Ishikawa (cell line): ENCODE results near the gene COX5A.

ENCODE experiments used
- CEBPB ChIP-seq: IDR thresholded peaks from 2 replicates; pipeline ENCODE4 v1.6.1; 2012
- CREB1 ChIP-seq: IDR thresholded peaks from 2 replicates; pipeline ENCODE4 v1.6.1; 2012; ENCODE audit warnings: low read depth
- EGR1 ChIP-seq: IDR thresholded peaks from 2 replicates; pipeline ENCODE4 v1.6.1; 2012
- EP300 ChIP-seq: IDR thresholded peaks from 2 replicates; pipeline ENCODE4 v1.6.1; 2012; ENCODE audit warnings: borderline replicate concordance
- FOXM1 ChIP-seq: IDR thresholded peaks from 2 replicates; pipeline ENCODE4 v1.6.1; 2012; ENCODE audit warnings: low read depth, borderline replicate concordance
- MAX ChIP-seq: IDR thresholded peaks from 2 replicates; pipeline ENCODE4 v1.6.1; 2012
- NFIC ChIP-seq: IDR thresholded peaks from 2 replicates; pipeline ENCODE4 v1.6.1; 2012
- RAD21 ChIP-seq: IDR thresholded peaks from 2 replicates; pipeline ENCODE4 v1.6.1; 2012; ENCODE audit warnings: low read depth
- REST ChIP-seq: IDR thresholded peaks from 2 replicates; pipeline ENCODE4 v1.6.1; 2012; ENCODE audit warnings: low read depth, mild to moderate bottlenecking
- TAF1 ChIP-seq: IDR thresholded peaks from 2 replicates; pipeline ENCODE4 v1.6.1; 2012; ENCODE audit warnings: low read depth, mild to moderate bottlenecking
- TCF12 ChIP-seq: IDR thresholded peaks from 2 replicates; pipeline ENCODE4 v1.6.1; 2012; ENCODE audit warnings: low read depth
- TEAD4 ChIP-seq: IDR thresholded peaks from 2 replicates; pipeline ENCODE4 v1.6.1; 2012
- USF1 ChIP-seq: IDR thresholded peaks from 2 replicates; pipeline ENCODE4 v1.6.1; 2012
- YY1 ChIP-seq: IDR thresholded peaks from 2 replicates; pipeline ENCODE4 v1.6.1; 2012; ENCODE audit warnings: low read depth
- ZBTB7A ChIP-seq: IDR thresholded peaks from 2 replicates; pipeline ENCODE4 v1.6.1; 2012; ENCODE audit warnings: low read depth

Gene COX5A

GRCh38 chr15:74937590-74938371, at the start of gene COX5A:
TSS of gene COX5A (minus strand) at chr15:74938073. CDS start at chr15:74938014, 59 bp downstream.
- TF ChIP-seq RAD21 = no peak
- peak; percentile 91 for TF ChIP-seq EGR1
- peak; percentile 84; the same call in 1 of the 2 replicates for TF ChIP-seq YY1
- peak; percentile 22; the same call in 1 of the 2 replicates for TF ChIP-seq NFIC
- TF ChIP-seq FOXM1 = no peak
- peak; percentile 57 for TF ChIP-seq TAF1
- TF ChIP-seq USF1 = peak; percentile 95
- no peak for TF ChIP-seq CEBPB
- peak; percentile 88 for TF ChIP-seq ZBTB7A
- no peak for TF ChIP-seq CREB1
- TF ChIP-seq MAX = peak; percentile 16
- TF ChIP-seq REST = no peak
- TF ChIP-seq EP300 = no peak; the same call in 1 of the 2 replicates
- no peak; the same call in 1 of the 2 replicates for TF ChIP-seq TEAD4
- peak; percentile 47; the same call in 1 of the 2 replicates for TF ChIP-seq TCF12

- TF ChIP-seq CEBPB (no peak), TEAD4 (no peak), YY1 (no peak), RAD21 (no peak), USF1 (no peak), MAX (no peak)
Measured at GRCh38 chr15:74983725-74984231, 45.9 kb upstream of the COX5A start.

GRCh38 chr15:74982183-74982582, 44.3 kb upstream of the COX5A start:
- TF ChIP-seq FOXM1 (no peak), TCF12 (no peak), REST (no peak)

- TF ChIP-seq TCF12 (no peak), CEBPB (no peak), TEAD4 (no peak), CREB1 (no peak), YY1 (no peak), NFIC (no peak), RAD21 (no peak), ZBTB7A (no peak), EP300 (no peak), USF1 (no peak), TAF1 (no peak), MAX (no peak), REST (no peak), FOXM1 (no peak), EGR1 (no peak)
Measured at GRCh38 chr15:74978503-74978902, 40.6 kb upstream of the COX5A start.
